Activated T-cell treated with anti-CD3 and anti-CD28 coated beads for 4 hours (primary cell): ENCODE results near the gene TBC1D2B.

Source experiments
- DNase-seq: peaks from one replicate; pipeline ENCODE4 v3.0.0-alpha.2; 2020

TBC1D2B gene

GRCh38 chr15:78077053-78077870 lies at the start of gene TBC1D2B:
TBC1D2B (minus strand) TSS chr15:78077711; CDS start chr15:78077652, 59 bp downstream.
- peak; percentile 58 for DNase-seq

GRCh38 chr15:78125267-78125666 lies 47.8 kb upstream of the TBC1D2B start:
- DNase-seq = no peak

- no peak for DNase-seq
These were observed 43.0 kb upstream of the TBC1D2B start for GRCh38 chr15:78120523-78120922.

GRCh38 chr15:78112551-78112950 lies 35.0 kb upstream of the TBC1D2B start:
- DNase-seq = no peak

GRCh38 chr15:78111788-78112187 lies 34.3 kb upstream of the TBC1D2B start:
- no peak for DNase-seq

GRCh38 chr15:78110916-78111475 lies 33.5 kb upstream of the TBC1D2B start:
- DNase-seq = no peak

GRCh38 chr15:78110096-78110495 lies 32.6 kb upstream of the TBC1D2B start:
- no peak for DNase-seq

- no peak for DNase-seq
These were observed 31.6 kb upstream of the TBC1D2B start for GRCh38 chr15:78109156-78109555.

- DNase-seq = peak; percentile 76
These were observed 31.0 kb upstream of the TBC1D2B start for GRCh38 chr15:78108300-78109084.

GRCh38 chr15:78107471-78107870 lies 30.0 kb upstream of the TBC1D2B start:
- no peak for DNase-seq

- no peak for DNase-seq
These were observed 28.1 kb upstream of the TBC1D2B start for GRCh38 chr15:78105476-78106241.

GRCh38 chr15:78104566-78105475 lies 27.3 kb upstream of the TBC1D2B start:
- no peak for DNase-seq

- no peak for DNase-seq
These were observed 26.6 kb upstream of the TBC1D2B start for GRCh38 chr15:78104119-78104479.

- peak; percentile 14 for DNase-seq
These were observed 26.1 kb upstream of the TBC1D2B start for GRCh38 chr15:78103406-78104118.

- DNase-seq = no peak
These were observed 25.2 kb upstream of the TBC1D2B start for GRCh38 chr15:78102741-78103140.

- DNase-seq = no peak
These were observed 24.7 kb upstream of the TBC1D2B start for GRCh38 chr15:78102211-78102610.

GRCh38 chr15:78101423-78102105 lies 24.1 kb upstream of the TBC1D2B start:
- DNase-seq = no peak

GRCh38 chr15:78100886-78101285 lies 23.4 kb upstream of the TBC1D2B start:
- DNase-seq = no peak

GRCh38 chr15:78098131-78098755 lies 20.7 kb upstream of the TBC1D2B start:
- no peak for DNase-seq

GRCh38 chr15:78097667-78098066 lies 20.2 kb upstream of the TBC1D2B start:
- no peak for DNase-seq
